Fibroblast of villous mesenchyme (primary cell): ENCODE data around the gene ACTRT3. TPM values are rescaled to one million over a fixed set of nuclear protein-coding genes. Genes with fewer than 3 reads are reported as not detected.

Experiments
- DNase-seq: peaks from one replicate; pipeline ENCODE4 v3.0.0-alpha.2; 2010; ENCODE audit warnings: low read depth
- H3K4me3 ChIP-seq: 2 replicates; pipeline ENCODE4 v1.5.1; 2011; ENCODE audit warnings: low read depth, mild to moderate bottlenecking, low read length
- total RNA-seq: library from RNA; depleted of rRNA; stranded (reverse); fragments of >200 nt; gene quantifications from 2 replicates; pipeline ENCODE4 v1.2.3, GENCODE V29; 2012
- TF ChIP-seq, protein P1 (sequence below): IDR thresholded peaks from 2 replicates; pipeline ENCODE4 v1.5.1; 2012; ENCODE audit warnings: low read depth, mild to moderate bottlenecking, low read length; ENCODE audit not compliant: insufficient read depth

The ACTRT3 gene
- total RNA-seq, 1 donor = 5.2 TPM

- no peak for DNase-seq
- no peak overlapping the region for H3K4me3 ChIP-seq
- TF ChIP-seq, protein P1, sequence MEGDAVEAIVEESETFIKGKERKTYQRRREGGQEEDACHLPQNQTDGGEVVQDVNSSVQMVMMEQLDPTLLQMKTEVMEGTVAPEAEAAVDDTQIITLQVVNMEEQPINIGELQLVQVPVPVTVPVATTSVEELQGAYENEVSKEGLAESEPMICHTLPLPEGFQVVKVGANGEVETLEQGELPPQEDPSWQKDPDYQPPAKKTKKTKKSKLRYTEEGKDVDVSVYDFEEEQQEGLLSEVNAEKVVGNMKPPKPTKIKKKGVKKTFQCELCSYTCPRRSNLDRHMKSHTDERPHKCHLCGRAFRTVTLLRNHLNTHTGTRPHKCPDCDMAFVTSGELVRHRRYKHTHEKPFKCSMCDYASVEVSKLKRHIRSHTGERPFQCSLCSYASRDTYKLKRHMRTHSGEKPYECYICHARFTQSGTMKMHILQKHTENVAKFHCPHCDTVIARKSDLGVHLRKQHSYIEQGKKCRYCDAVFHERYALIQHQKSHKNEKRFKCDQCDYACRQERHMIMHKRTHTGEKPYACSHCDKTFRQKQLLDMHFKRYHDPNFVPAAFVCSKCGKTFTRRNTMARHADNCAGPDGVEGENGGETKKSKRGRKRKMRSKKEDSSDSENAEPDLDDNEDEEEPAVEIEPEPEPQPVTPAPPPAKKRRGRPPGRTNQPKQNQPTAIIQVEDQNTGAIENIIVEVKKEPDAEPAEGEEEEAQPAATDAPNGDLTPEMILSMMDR = no peak
Observed at GRCh38 chr3:169787791-169788190, 18.4 kb upstream of the ACTRT3 start.

- no peak overlapping the region for H3K4me3 ChIP-seq
- TF ChIP-seq, protein P1 = no peak
- DNase-seq = no peak
Observed at GRCh38 chr3:169787120-169787519, 17.8 kb upstream of the ACTRT3 start.

DNA sequence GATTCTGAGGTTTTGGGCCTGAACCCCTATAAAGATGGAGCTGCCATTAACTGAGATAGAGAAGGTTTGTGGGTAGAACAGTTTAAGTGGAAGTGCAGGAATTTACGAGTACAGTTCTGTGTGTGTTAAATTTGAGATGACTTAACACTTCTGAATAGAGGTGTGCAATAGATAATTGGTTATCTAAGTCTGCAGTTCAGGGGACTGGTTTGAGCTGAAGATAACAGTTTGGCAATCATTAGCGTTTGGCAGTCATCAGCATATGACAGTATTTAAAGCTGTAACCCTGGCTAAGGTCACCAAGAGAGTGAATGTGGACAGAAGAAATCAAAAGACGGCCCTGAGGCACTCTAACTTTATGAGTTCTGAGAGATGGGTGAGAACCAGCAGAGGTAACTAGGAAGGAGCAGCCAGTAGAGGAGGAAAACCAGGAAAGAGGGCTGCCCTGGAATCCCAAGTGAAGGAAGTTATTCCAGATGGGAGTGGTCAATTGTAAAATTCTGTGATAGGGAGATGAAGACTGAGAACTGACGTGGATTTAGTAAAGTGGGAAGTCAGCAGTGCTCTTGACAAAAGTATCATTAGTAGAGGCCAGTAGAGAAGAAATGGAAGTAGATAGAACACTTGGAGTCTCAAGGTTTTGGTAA is 12.0 kb upstream of the ACTRT3 start:
- DNase-seq = no peak
- TF ChIP-seq, protein P1 = no peak
- H3K4me3 ChIP-seq = no peak overlapping the region

DNA sequence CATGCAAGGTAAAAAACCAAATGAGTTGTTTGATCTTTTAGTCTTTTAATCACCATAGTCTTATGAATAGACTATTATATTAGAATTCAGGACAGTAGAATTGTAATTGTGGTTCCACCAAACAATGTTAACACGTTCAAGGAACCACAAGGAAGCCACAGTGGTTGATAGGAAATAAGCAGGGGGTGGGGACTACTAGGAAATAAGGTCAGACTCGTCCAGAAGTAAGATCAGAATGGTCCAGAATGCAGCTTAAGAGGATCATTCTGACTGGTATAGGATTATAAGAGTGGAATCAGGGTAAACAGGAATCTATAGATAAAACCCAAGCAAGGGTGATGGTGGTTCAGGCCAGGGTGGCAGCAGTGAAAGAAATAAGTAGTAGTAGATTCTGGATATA is 11.4 kb upstream of the ACTRT3 start:
- no peak overlapping the region for H3K4me3 ChIP-seq
- DNase-seq = no peak
- TF ChIP-seq, protein P1 = no peak

GRCh38 chr3:169777822-169778221 is 8.5 kb upstream of the ACTRT3 start:
- TF ChIP-seq, protein P1 = no peak
- H3K4me3 ChIP-seq = no peak overlapping the region
- no peak for DNase-seq

DNA sequence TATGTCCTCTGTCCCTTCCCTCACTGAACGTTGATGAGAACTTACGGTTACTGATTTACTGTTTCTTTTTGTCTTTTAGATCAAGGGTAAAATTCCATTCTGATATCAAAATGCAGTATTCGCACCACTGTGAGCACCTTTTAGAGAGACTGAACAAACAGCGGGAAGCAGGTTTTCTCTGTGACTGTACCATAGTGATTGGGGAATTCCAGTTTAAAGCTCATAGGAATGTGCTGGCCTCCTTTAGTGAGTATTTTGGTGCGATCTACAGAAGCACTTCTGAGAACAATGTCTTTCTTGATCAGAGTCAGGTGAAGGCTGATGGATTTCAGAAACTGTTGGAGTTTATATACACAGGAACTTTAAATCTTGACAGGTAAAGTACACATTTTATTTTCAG is 4.8 kb upstream of the ACTRT3 start:
- DNase-seq = no peak
- TF ChIP-seq, protein P1 = no peak

More for the DNA sequence above, 4.8 kb upstream of the ACTRT3 start:
- peak overlapping the region; percentile 91 for H3K4me3 ChIP-seq
